ENCODE measurements around the gene SLC25A21.

Gene SLC25A21

GRCh38 chr14:36652542-36653201 lies 519.7 kb downstream of the SLC25A21 start:
- DNase-seq (ENCODE audit: low read depth, low spot score): no peak

- no peak for DNase-seq (ENCODE audit: low read depth, low spot score)
Measured at GRCh38 chr14:36649872-36650650, 522.3 kb downstream of the SLC25A21 start.

GRCh38 chr14:36647824-36648753 lies 524.3 kb downstream of the SLC25A21 start:
- DNase-seq (ENCODE audit: low read depth, low spot score): no peak

GRCh38 chr14:36647417-36647823 lies 525.0 kb downstream of the SLC25A21 start:
- no peak for DNase-seq (ENCODE audit: low read depth, low spot score)

GRCh38 chr14:36646664-36647416 lies 525.6 kb downstream of the SLC25A21 start:
- no peak for DNase-seq (ENCODE audit: low read depth, low spot score)

- no peak for DNase-seq (ENCODE audit: low read depth, low spot score)
Measured at GRCh38 chr14:36633580-36633979, 538.8 kb downstream of the SLC25A21 start.

Measured in activated CD4-positive, CD25-positive, alpha-beta regulatory T cell treated with anti-CD3 and anti-CD28 coated beads, Interleukin-2, amount 50 U/mL, for 16 hours (primary cell).